Fibroblast of mammary gland (primary cell): ENCODE results near the gene CD300E.

Experiments used
- DNase-seq: peaks from one replicate; pipeline ENCODE4 v3.0.0-alpha.2; 2010; ENCODE audit warnings: low read depth
- H3K4me3 ChIP-seq: 2 replicates; pipeline ENCODE4 v1.5.1; 2011; ENCODE audit warnings: low read depth, mild to moderate bottlenecking, low read length, moderate library complexity; ENCODE audit not compliant: control insufficient read depth
- CTCF ChIP-seq: conservative IDR thresholded peaks from 2 replicates; pipeline ENCODE4 v1.5.1; 2011; ENCODE audit warnings: low read depth, low read length, inconsistent platforms; ENCODE audit not compliant: control insufficient read depth, insufficient read depth

Gene CD300E

GRCh38 chr17:74608511-74608910, 15.0 kb downstream of the CD300E start:
- TF ChIP-seq CTCF, result no peak
- no peak for DNase-seq
- no peak overlapping the region for H3K4me3 ChIP-seq

GRCh38 chr17:74607221-74607620, 16.3 kb downstream of the CD300E start:
- no peak overlapping the region for H3K4me3 ChIP-seq
- TF ChIP-seq CTCF, result no peak
- no peak for DNase-seq

GRCh38 chr17:74606050-74606449, 17.5 kb downstream of the CD300E start:
- H3K4me3 ChIP-seq, result no peak overlapping the region
- DNase-seq, result no peak
- TF ChIP-seq CTCF, result no peak

GRCh38 chr17:74605361-74605760, 18.2 kb downstream of the CD300E start:
- no peak for TF ChIP-seq CTCF
- peak; percentile 77 for DNase-seq
- H3K4me3 ChIP-seq, result no peak overlapping the region

- no peak overlapping the region for H3K4me3 ChIP-seq
- DNase-seq, result no peak
- TF ChIP-seq CTCF, result no peak
These were observed 18.8 kb downstream of the CD300E start for GRCh38 chr17:74604761-74605160.

- no peak overlapping the region for H3K4me3 ChIP-seq
- no peak for DNase-seq
- no peak for TF ChIP-seq CTCF
These were observed 19.3 kb downstream of the CD300E start for GRCh38 chr17:74604200-74604599.

GRCh38 chr17:74603746-74604145, 19.8 kb downstream of the CD300E start:
- DNase-seq, result no peak
- H3K4me3 ChIP-seq, result no peak overlapping the region
- no peak for TF ChIP-seq CTCF
